ENCODE data around the gene FSHR. TPM values are rescaled to one million over a fixed set of nuclear protein-coding genes. Genes with fewer than 3 reads are reported as not detected.

The FSHR gene, protein sequence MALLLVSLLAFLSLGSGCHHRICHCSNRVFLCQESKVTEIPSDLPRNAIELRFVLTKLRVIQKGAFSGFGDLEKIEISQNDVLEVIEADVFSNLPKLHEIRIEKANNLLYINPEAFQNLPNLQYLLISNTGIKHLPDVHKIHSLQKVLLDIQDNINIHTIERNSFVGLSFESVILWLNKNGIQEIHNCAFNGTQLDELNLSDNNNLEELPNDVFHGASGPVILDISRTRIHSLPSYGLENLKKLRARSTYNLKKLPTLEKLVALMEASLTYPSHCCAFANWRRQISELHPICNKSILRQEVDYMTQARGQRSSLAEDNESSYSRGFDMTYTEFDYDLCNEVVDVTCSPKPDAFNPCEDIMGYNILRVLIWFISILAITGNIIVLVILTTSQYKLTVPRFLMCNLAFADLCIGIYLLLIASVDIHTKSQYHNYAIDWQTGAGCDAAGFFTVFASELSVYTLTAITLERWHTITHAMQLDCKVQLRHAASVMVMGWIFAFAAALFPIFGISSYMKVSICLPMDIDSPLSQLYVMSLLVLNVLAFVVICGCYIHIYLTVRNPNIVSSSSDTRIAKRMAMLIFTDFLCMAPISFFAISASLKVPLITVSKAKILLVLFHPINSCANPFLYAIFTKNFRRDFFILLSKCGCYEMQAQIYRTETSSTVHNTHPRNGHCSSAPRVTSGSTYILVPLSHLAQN
- total RNA-seq, result not detected in 2 replicates

GRCh38 chr2:49154140-49154539, at the start of gene FSHR:
FSHR (minus strand) TSS chr2:49154515; CDS start chr2:49154417, 98 bp downstream.

Small RNAs within 50 kb of the gene (small RNA-seq; reads per million reads assigned to genes)
- gene MIR548BA (ENCODE audit: low replicate concordance), result not detected

Data from placental pericyte (primary cell).